Neural cell (in vitro differentiated cells): ENCODE results near the gene PRM1.

Experiments
- CTCF ChIP-seq: fragments of 450-650 bp; IDR thresholded peaks from 2 replicates; pipeline ENCODE4 v1.5.1; 2014; ENCODE audit warnings: antibody characterized with exemption, mild to moderate bottlenecking, moderate library complexity; ENCODE audit not compliant: poor library complexity, severe bottlenecking
- EZH2 ChIP-seq: fragments of 200-600, 300-800 bp; shearing (Covaris generic), sonication (generic); IDR thresholded peaks from 2 replicates; pipeline ENCODE4 v1.6.1; 2014; ENCODE audit warnings: antibody characterized with exemption, low read length, borderline replicate concordance, mild to moderate bottlenecking; ENCODE audit not compliant: insufficient read depth, poor library complexity, severe bottlenecking
- POLR2AphosphoS5 ChIP-seq: IDR thresholded peaks from 2 replicates; pipeline ENCODE4 v1.6.1; 2012
- RAD21 ChIP-seq: fragments of 450-650 bp; conservative IDR thresholded peaks from 2 replicates; pipeline ENCODE4 v1.6.1; 2014; ENCODE audit warnings: antibody characterized with exemption, mild to moderate bottlenecking, moderate library complexity
- REST ChIP-seq: IDR thresholded peaks from 2 replicates; pipeline ENCODE4 v1.6.1; 2012; ENCODE audit warnings: borderline replicate concordance
- SMC3 ChIP-seq: fragments of 450-650 bp; conservative IDR thresholded peaks from 2 replicates; pipeline ENCODE4 v1.6.1; 2014; ENCODE audit warnings: antibody characterized with exemption, mild to moderate bottlenecking, moderate library complexity; ENCODE audit not compliant: poor library complexity

- TF ChIP-seq RAD21 (no peak), CTCF (no peak), REST (no peak), POLR2AphosphoS5 (no peak), EZH2 (no peak), SMC3 (no peak)
Measured at GRCh38 chr16:11253009-11253994, 27.8 kb downstream of the PRM1 start.
